ENCODE data around the gene FADS2.

The FADS2 gene

GRCh38 chr11:61838921-61839320 is 10.8 kb downstream of the FADS2 start:
- no peak overlapping the region for H3K4me3 ChIP-seq
- DNase-seq (ENCODE audit: low spot score): no peak
- no peak for TF ChIP-seq CTCF (IDR thresholded peaks at IDR 0.05)
- H3K27ac ChIP-seq: no peak overlapping the region

- H3K4me3 ChIP-seq: no peak overlapping the region
- no peak for TF ChIP-seq CTCF (IDR thresholded peaks at IDR 0.05)
- H3K27ac ChIP-seq: no peak overlapping the region
- no peak for DNase-seq (ENCODE audit: low spot score)
Measured at GRCh38 chr11:61839742-61840141, 11.6 kb downstream of the FADS2 start.

- no peak for DNase-seq (ENCODE audit: low spot score)
- no peak for TF ChIP-seq CTCF (IDR thresholded peaks at IDR 0.05)
- Histone ChIP-seq H3K4me3 (no peak overlapping the region), H3K27ac (no peak overlapping the region)
Measured at GRCh38 chr11:61840371-61840770, 12.3 kb downstream of the FADS2 start.

- no peak for DNase-seq (ENCODE audit: low spot score)
- TF ChIP-seq CTCF (IDR thresholded peaks at IDR 0.05): no peak
- Histone ChIP-seq H3K4me3 (no peak overlapping the region), H3K27ac (peak overlapping the region in 1 of 2 donors; percentile 9)
Measured at GRCh38 chr11:61841636-61842527, 13.8 kb downstream of the FADS2 start.

GRCh38 chr11:61842528-61842820 is 14.4 kb downstream of the FADS2 start:
- no peak for TF ChIP-seq CTCF (IDR thresholded peaks at IDR 0.05)
- DNase-seq (ENCODE audit: low spot score): no peak
- Histone ChIP-seq H3K4me3 (no peak overlapping the region), H3K27ac (peak overlapping the region in 1 of 2 donors; percentile 9)

- no peak overlapping the region for H3K4me3 ChIP-seq
- H3K27ac ChIP-seq: no peak overlapping the region
- no peak for TF ChIP-seq CTCF (IDR thresholded peaks at IDR 0.05)
- no peak for DNase-seq (ENCODE audit: low spot score)
Measured at GRCh38 chr11:61844909-61845565, 16.9 kb downstream of the FADS2 start.
